ENCODE results near the gene CRIP3. TPM values are rescaled to one million over a fixed set of nuclear protein-coding genes. Genes with fewer than 3 reads are reported as not detected.

The CRIP3 gene
- total RNA-seq, 1 experiment from 2014 or later, result 44.7 TPM

DNA sequence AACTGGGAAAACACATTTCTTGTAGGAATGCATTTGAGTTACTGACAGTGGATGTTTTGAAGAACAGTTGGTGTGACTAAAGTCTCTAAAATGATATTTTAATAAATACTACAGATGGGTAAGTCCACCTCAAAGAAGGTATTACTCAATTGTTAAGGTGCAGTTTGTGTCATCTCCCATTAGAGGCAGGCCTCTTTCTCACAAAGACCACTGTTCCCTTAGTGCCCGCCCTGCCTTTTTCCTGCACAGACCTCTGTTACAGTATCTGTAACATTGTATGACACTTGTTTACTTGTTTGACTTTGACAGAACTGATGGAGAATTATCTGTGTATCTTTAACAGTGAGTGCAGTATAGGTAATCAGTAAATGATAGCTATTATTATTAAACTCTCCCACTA, 5.2 kb upstream of the CRIP3 start:
- H3K4me3 Mint-ChIP-seq, result no peak overlapping the region
- DNase-seq (ENCODE audit: low spot score) (no peak), ATAC-seq (no peak)
- ChIA-PET POLR2A (no interaction called here), CTCF (interaction anchor here (1.7 to 4.0 kb wide), 3 partner anchors 21 to 85 kb away, joined by 4 to 19 read pairs (median 10); partner anchors contain the start of gene DNPH1)
- peaks cover 28% of the 10 kb centered on the region for H3K4me1 Mint-ChIP-seq
- H3K27ac Mint-ChIP-seq, result no peak overlapping the region
- H3K36me3 Mint-ChIP-seq, result no peaks in the 10 kb centered on the region
- H3K27me3 Mint-ChIP-seq (ENCODE audit: low read depth), result 0 out of 2 replicates have a peak, but pooled peaks cover 4% of the 10 kb centered on the region
- no peaks in the 10 kb centered on the region for H3K9me3 Mint-ChIP-seq
- TF ChIP-seq ZNF138 (CRISPR knock-in tag; conservative IDR thresholded peaks at IDR 0.05), result no peak
- TF ChIP-seq TP53 (CRISPR knock-in tag; IDR thresholded peaks at IDR 0.05), result no peak
- no peak for TF ChIP-seq MXD4 (CRISPR knock-in tag; IDR thresholded peaks at IDR 0.05; ENCODE audit: borderline replicate concordance)
- TF ChIP-seq, protein P1, sequence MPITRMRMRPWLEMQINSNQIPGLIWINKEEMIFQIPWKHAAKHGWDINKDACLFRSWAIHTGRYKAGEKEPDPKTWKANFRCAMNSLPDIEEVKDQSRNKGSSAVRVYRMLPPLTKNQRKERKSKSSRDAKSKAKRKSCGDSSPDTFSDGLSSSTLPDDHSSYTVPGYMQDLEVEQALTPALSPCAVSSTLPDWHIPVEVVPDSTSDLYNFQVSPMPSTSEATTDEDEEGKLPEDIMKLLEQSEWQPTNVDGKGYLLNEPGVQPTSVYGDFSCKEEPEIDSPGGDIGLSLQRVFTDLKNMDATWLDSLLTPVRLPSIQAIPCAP (CRISPR knock-in tag; IDR thresholded peaks at IDR 0.05), result no peak
- TF ChIP-seq, protein P2, sequence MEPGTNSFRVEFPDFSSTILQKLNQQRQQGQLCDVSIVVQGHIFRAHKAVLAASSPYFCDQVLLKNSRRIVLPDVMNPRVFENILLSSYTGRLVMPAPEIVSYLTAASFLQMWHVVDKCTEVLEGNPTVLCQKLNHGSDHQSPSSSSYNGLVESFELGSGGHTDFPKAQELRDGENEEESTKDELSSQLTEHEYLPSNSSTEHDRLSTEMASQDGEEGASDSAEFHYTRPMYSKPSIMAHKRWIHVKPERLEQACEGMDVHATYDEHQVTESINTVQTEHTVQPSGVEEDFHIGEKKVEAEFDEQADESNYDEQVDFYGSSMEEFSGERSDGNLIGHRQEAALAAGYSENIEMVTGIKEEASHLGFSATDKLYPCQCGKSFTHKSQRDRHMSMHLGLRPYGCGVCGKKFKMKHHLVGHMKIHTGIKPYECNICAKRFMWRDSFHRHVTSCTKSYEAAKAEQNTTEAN (CRISPR knock-in tag; IDR thresholded peaks at IDR 0.05), result no peak
- TF ChIP-seq CREM (CRISPR knock-in tag; IDR thresholded peaks at IDR 0.05), result no peak

DNA sequence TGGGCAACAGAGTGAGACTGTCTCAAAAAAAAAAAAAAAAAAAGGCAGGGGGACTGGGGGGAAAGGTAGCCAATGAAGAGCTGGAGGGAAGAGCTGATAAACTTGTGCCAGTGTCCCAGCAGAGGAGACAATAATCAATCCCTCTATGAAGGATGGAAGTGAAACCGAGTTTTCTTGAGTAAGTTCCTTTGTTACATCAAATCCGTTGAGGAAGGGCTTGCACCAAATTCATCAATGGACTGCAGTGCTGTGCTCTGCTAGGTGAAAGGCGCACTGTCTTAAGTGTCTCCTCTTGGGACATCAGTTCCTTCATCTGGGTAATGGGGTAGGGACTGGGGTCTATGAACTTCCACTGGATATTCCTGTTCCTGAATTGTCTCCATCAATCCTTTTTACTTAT, 3.0 kb upstream of the CRIP3 start:
- no peaks in the 10 kb centered on the region for H3K36me3 Mint-ChIP-seq
- H3K27ac Mint-ChIP-seq, result no peak overlapping the region
- 0 out of 2 replicates have a peak, but pooled peaks cover 4% of the 10 kb centered on the region for H3K27me3 Mint-ChIP-seq (ENCODE audit: low read depth)
- H3K4me1 Mint-ChIP-seq, result peaks cover 26% of the 10 kb centered on the region
- no peak overlapping the region for H3K4me3 Mint-ChIP-seq
- POLR2A ChIA-PET, result interaction anchor here (0.6 kb wide), 1 partner anchor 141 kb away, joined by 3 read pairs; the partner anchor contains the start of gene SRF
- no peaks in the 10 kb centered on the region for H3K9me3 Mint-ChIP-seq
- no peak for ATAC-seq
- CTCF ChIA-PET, result no interaction called here
- DNase-seq (ENCODE audit: low spot score), result no peak
- TF ChIP-seq ZNF232 (CRISPR knock-in tag; IDR thresholded peaks at IDR 0.05) (no peak), CREM (CRISPR knock-in tag; IDR thresholded peaks at IDR 0.05) (no peak), ZNF219 (CRISPR knock-in tag; IDR thresholded peaks at IDR 0.05; ENCODE audit: borderline replicate concordance) (no peak), NFE2L1 (CRISPR knock-in tag; IDR thresholded peaks at IDR 0.05) (no peak), ZNF416 (CRISPR knock-in tag; IDR thresholded peaks at IDR 0.05) (no peak), JUN (CRISPR knock-in tag; IDR thresholded peaks at IDR 0.05) (no peak), ZNF423 (CRISPR knock-in tag; IDR thresholded peaks at IDR 0.05) (no peak), ATF1 (CRISPR knock-in tag; IDR thresholded peaks at IDR 0.05) (no peak), SMAD3 (CRISPR knock-in tag; IDR thresholded peaks at IDR 0.05; ENCODE audit: borderline replicate concordance) (no peak)
- TF ChIP-seq, protein P3, sequence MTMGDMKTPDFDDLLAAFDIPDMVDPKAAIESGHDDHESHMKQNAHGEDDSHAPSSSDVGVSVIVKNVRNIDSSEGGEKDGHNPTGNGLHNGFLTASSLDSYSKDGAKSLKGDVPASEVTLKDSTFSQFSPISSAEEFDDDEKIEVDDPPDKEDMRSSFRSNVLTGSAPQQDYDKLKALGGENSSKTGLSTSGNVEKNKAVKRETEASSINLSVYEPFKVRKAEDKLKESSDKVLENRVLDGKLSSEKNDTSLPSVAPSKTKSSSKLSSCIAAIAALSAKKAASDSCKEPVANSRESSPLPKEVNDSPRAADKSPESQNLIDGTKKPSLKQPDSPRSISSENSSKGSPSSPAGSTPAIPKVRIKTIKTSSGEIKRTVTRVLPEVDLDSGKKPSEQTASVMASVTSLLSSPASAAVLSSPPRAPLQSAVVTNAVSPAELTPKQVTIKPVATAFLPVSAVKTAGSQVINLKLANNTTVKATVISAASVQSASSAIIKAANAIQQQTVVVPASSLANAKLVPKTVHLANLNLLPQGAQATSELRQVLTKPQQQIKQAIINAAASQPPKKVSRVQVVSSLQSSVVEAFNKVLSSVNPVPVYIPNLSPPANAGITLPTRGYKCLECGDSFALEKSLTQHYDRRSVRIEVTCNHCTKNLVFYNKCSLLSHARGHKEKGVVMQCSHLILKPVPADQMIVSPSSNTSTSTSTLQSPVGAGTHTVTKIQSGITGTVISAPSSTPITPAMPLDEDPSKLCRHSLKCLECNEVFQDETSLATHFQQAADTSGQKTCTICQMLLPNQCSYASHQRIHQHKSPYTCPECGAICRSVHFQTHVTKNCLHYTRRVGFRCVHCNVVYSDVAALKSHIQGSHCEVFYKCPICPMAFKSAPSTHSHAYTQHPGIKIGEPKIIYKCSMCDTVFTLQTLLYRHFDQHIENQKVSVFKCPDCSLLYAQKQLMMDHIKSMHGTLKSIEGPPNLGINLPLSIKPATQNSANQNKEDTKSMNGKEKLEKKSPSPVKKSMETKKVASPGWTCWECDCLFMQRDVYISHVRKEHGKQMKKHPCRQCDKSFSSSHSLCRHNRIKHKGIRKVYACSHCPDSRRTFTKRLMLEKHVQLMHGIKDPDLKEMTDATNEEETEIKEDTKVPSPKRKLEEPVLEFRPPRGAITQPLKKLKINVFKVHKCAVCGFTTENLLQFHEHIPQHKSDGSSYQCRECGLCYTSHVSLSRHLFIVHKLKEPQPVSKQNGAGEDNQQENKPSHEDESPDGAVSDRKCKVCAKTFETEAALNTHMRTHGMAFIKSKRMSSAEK (CRISPR knock-in tag; IDR thresholded peaks at IDR 0.05; ENCODE audit: borderline replicate concordance), result no peak
- TF ChIP-seq, protein P4, sequence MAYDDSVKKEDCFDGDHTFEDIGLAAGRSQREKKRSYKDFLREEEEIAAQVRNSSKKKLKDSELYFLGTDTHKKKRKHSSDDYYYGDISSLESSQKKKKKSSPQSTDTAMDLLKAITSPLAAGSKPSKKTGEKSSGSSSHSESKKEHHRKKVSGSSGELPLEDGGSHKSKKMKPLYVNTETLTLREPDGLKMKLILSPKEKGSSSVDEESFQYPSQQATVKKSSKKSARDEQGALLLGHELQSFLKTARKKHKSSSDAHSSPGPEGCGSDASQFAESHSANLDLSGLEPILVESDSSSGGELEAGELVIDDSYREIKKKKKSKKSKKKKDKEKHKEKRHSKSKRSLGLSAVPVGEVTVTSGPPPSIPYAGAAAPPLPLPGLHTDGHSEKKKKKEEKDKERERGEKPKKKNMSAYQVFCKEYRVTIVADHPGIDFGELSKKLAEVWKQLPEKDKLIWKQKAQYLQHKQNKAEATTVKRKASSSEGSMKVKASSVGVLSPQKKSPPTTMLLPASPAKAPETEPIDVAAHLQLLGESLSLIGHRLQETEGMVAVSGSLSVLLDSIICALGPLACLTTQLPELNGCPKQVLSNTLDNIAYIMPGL (CRISPR knock-in tag; IDR thresholded peaks at IDR 0.05), result no peak
- TF ChIP-seq, protein P5, sequence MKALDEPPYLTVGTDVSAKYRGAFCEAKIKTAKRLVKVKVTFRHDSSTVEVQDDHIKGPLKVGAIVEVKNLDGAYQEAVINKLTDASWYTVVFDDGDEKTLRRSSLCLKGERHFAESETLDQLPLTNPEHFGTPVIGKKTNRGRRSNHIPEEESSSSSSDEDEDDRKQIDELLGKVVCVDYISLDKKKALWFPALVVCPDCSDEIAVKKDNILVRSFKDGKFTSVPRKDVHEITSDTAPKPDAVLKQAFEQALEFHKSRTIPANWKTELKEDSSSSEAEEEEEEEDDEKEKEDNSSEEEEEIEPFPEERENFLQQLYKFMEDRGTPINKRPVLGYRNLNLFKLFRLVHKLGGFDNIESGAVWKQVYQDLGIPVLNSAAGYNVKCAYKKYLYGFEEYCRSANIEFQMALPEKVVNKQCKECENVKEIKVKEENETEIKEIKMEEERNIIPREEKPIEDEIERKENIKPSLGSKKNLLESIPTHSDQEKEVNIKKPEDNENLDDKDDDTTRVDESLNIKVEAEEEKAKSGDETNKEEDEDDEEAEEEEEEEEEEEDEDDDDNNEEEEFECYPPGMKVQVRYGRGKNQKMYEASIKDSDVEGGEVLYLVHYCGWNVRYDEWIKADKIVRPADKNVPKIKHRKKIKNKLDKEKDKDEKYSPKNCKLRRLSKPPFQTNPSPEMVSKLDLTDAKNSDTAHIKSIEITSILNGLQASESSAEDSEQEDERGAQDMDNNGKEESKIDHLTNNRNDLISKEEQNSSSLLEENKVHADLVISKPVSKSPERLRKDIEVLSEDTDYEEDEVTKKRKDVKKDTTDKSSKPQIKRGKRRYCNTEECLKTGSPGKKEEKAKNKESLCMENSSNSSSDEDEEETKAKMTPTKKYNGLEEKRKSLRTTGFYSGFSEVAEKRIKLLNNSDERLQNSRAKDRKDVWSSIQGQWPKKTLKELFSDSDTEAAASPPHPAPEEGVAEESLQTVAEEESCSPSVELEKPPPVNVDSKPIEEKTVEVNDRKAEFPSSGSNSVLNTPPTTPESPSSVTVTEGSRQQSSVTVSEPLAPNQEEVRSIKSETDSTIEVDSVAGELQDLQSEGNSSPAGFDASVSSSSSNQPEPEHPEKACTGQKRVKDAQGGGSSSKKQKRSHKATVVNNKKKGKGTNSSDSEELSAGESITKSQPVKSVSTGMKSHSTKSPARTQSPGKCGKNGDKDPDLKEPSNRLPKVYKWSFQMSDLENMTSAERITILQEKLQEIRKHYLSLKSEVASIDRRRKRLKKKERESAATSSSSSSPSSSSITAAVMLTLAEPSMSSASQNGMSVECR (CRISPR knock-in tag; IDR thresholded peaks at IDR 0.05; ENCODE audit: borderline replicate concordance), result no peak
- TF ChIP-seq, protein P6, sequence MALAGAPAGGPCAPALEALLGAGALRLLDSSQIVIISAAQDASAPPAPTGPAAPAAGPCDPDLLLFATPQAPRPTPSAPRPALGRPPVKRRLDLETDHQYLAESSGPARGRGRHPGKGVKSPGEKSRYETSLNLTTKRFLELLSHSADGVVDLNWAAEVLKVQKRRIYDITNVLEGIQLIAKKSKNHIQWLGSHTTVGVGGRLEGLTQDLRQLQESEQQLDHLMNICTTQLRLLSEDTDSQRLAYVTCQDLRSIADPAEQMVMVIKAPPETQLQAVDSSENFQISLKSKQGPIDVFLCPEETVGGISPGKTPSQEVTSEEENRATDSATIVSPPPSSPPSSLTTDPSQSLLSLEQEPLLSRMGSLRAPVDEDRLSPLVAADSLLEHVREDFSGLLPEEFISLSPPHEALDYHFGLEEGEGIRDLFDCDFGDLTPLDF (CRISPR knock-in tag; IDR thresholded peaks at IDR 0.05), result no peak
- TF ChIP-seq, protein P7, sequence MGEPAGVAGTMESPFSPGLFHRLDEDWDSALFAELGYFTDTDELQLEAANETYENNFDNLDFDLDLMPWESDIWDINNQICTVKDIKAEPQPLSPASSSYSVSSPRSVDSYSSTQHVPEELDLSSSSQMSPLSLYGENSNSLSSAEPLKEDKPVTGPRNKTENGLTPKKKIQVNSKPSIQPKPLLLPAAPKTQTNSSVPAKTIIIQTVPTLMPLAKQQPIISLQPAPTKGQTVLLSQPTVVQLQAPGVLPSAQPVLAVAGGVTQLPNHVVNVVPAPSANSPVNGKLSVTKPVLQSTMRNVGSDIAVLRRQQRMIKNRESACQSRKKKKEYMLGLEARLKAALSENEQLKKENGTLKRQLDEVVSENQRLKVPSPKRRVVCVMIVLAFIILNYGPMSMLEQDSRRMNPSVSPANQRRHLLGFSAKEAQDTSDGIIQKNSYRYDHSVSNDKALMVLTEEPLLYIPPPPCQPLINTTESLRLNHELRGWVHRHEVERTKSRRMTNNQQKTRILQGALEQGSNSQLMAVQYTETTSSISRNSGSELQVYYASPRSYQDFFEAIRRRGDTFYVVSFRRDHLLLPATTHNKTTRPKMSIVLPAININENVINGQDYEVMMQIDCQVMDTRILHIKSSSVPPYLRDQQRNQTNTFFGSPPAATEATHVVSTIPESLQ (CRISPR knock-in tag; IDR thresholded peaks at IDR 0.05), result no peak

All from WTC11 (cell line).